GM19239 (cell line): Measurements from ENCODE around the gene ACP6.
"Not testable (repeated sequence)": the region's sequence is repeated elsewhere in the genome, so short reads cannot be mapped to it uniquely, and the experiment has no call there.

Experiments
- DNase-seq: peaks from one replicate; pipeline ENCODE4 v3.0.0; 2011; ENCODE audit warnings: low spot score; ENCODE audit not compliant: insufficient read length
- FAIRE-seq: peaks from 2 replicates; lab custom pipeline; 2011; peaks lifted over from hg19 to GRCh38; lab: Jason Lieb, UNC

The ACP6 gene

DNA sequence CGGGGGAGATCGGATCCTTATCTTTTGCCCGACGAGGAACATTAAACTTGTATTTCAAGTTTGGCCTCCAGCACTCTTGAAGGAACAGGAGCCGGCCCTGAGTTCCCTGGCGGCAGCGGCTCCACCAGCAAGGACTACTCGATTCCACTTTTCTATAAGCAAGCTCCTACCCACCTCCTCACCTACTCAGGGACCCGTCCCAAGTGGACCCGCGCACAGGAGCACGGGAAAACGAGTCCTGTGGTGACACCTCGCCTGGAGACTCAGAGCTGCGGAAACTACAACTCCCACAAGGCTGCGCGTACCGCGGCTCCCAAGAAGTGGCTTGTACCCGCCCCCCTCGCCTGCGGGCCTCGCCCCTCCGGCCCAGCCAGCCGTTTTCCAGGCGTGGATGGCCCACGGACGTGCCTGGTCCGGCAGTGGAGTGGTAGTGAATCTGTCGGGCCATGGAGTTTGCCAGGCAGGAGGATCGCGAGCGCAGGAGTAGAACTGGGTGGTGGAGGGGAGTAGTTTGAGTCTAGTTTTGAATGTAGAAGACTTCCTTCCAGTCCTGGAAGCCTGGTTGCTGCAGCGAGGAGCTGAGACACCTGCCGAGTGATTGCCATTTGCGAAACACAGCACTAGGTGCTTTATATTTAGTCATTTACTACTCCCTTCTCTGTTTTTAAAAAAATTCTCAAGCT, at the start of gene ACP6:
Gene ACP6 (minus strand): TSS at position 206 of the 683 bp plus-strand sequence. CDS start 476 bp downstream, outside the sequence.
- DNase-seq: peak; percentile 84
- FAIRE-seq: peak; percentile 91

DNA sequence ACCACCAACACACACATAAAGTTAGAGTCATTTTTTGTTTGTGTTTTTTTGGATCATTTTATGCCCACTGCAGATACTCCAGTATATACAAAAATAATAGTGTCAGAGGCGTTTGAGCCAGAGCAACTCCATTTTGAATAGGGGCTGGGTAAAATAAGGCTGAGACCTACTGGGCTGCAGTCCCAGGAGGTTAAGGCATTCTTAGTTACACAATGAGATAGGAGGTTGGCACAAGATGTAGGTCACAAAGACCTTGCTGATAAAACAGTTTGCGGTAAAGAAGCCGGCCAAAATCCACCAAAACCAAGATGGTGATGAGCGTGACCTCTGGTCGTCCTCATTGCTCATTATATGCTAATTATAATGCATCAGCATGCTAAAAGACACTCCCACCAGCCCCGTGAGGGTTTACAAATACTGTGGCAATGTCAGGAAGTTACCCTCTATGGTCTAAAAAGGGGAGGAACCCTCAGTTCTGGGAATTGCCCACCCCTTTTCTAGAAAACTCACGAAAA, 49.4 kb upstream of the ACP6 start:
- DNase-seq (no peak), FAIRE-seq (no peak)

DNA sequence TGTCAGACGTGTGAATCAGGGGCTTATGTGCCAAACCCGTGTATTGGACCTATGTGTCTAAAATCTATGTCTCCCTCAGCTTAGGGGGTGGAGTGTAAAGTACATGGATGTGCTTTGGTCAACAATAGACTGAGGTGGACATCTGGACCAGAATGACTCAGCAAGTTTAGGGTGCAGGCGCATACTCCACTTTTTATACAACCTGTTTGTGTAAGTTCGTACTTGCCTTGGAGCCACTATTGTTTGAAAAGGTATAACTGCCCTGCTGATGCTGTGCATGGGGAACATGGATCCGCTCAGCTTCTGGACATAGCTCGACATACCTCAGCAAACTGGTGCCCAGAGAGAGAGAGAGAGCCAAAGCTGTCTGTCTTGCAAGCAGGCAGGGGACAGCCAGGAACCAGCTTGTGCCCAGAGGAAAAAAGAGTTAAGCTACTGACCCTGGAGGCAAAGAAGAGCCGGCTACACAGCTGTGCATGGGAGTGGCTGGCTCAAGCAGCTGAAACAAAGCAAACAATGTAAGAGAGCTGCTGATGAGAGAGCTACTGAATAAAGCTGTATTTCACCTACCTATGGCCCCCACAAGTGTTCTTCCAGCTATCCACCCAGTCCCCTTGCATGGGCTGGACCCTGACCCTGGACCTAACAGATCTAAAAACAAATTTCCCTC, 48.8 kb upstream of the ACP6 start:
- FAIRE-seq (no peak), DNase-seq (no peak)

DNA sequence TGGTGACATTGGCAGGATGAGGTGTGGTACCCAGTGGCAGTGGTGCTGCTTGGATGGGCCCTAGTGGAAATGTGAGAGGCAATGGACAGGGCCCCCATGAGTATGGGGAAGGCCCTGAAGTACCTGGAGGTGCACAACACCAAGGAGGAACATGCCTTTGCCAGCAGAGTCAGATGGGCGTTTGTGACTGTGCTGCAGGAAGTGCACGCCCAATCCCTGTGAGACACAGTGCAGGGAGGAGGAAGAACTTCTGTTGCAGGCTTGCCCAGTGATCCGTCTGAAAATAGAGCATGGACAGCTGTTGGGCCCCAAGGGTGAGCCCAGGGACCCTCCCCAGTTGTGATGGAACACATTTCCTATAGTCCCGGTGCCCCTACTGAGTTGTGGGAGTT, 47.4 kb upstream of the ACP6 start:
- FAIRE-seq: no peak
- DNase-seq: no peak

DNA sequence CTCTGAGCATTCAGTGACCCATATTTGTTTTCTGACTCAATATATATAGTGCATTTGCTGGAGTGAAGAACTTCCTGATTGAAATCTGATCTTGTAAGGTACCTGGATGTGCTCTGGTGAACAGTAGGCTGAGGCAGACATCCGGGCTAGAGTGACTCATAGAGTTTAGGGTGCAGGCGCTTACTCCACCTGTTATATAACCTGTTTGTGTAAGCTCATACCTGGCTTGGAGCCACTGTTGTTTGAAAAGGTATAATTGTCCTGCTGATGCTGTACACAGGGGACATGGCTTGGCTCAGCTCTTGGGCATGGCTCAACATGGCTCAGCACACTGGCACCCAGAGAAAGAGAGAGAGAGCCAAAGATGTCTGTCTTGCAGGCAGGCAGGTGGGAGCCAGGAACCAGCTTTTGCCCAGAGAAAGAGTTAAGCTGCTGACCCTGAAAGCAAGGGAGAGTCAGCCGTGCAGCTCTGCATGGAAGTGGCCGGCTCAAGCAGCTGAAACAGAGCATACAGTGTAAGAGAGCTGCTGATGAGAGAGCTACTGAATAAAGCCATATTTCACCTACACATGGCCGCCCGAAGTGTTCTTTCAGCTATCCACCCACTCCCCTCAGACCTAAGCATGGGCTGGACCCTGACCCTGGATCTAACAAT, 46.9 kb upstream of the ACP6 start:
- DNase-seq: no peak
- no peak for FAIRE-seq

DNA sequence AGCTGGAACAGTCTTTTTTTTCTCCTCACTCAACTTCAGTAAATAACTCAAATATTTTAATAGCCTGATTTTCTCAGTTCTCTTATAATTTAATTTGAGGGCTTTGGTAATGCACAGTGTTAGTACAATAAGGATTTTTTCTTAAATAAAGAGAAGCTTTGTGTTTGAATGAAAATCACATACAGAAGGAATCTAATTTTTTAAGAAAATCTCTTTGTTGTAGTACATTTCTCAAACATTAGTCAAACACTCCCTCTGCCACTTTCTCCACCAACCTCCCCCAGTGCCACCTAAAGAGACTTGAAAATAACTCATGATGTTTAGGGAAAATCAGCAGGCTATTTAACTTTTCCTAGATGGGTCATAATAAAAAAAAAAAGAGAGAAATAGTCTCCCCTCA, 42.3 kb upstream of the ACP6 start:
- DNase-seq: no peak
- FAIRE-seq: no peak

GRCh38 chr1:147700042-147701006, 30.0 kb upstream of the ACP6 start:
- FAIRE-seq: peak; percentile 82
- peak; percentile 44 for DNase-seq

DNA sequence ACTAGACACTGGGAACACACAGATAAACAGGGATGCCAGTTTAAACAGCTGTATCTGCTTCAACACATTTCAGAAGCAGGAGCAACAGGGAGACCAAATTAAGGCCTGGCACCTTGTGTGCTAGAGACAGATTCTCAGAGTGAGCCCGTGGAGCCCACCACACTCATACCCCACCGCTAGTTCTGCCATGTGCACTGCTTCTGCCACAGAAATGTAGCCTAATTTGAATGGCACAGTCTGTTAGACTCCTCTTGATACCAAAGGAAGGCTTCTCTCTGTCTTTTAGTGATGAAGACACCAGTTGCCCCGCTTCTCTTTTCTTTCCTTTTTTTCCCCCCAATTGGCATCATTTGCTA, 29.3 kb upstream of the ACP6 start:
- DNase-seq (no peak), FAIRE-seq (no peak)

DNA sequence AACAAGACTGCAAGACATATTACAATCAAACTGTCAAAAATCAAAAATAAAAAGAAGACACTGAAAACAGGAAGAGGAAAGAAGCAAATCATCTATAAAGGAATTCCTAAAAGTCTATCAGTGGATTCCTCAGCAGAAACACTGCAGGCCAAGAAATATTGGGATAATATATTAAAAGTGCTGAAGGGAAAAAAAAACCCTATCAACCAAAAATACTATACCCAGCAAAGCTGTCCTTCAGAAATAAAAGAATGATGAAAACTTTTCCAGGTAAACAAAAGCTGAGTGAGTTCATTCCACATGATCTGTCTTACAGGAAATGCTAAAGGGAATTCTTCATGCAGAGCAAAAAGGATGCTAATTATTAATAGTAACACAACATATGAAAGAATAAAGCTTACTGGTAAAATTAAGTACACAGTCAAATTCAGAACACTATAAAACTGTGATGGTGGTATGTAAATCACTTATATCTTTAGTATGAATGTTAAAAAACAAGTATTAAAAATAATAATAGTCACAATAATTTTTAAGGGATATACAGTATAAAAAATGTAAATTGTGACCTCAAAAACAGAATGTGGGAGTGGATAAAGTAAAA, 12.9 kb upstream of the ACP6 start:
- no peak for FAIRE-seq
- no peak for DNase-seq

- not testable (repeated sequence) for DNase-seq, FAIRE-seq
Measured at GRCh38 chr1:147680608-147681235, 10.4 kb upstream of the ACP6 start.

- not testable (repeated sequence) for FAIRE-seq, DNase-seq
Measured at GRCh38 chr1:147677681-147678080, 7.4 kb upstream of the ACP6 start.

DNA sequence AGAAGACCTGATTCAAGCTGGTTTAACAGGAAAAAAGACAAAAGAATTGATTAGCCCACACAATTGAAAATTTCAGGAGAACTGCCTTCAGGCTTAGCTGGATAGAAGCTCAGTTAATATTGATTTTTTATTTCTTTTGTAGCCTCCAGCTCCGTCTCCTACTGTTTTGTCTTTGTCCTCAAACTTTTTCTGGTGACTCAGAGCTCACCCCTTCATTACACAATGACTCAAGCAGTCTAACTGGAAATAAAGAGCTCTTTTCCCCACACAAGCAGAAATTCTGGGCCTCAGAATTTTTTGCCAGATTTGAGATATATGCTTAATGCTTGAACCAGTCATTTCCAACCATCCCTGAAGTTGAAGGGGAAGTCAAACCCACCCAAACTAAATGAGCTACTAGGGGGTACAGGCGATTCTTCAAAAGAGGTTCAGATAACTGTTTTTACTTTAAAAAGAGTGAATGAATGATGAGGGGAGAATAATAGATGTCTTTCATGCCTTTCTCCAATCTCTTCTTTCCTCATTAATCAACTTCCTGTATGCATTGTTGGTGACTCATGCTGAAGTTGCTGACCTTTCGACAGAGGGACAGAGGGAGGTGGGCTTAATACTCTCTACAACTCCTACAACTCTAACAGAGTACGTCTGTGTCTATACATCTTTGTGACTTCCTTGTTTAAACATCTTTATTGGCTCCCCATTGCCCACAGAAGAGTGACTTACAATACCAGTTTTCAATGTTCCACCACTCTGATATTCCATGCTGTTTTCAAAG, 6.2 kb upstream of the ACP6 start:
- FAIRE-seq: no peak

DNA sequence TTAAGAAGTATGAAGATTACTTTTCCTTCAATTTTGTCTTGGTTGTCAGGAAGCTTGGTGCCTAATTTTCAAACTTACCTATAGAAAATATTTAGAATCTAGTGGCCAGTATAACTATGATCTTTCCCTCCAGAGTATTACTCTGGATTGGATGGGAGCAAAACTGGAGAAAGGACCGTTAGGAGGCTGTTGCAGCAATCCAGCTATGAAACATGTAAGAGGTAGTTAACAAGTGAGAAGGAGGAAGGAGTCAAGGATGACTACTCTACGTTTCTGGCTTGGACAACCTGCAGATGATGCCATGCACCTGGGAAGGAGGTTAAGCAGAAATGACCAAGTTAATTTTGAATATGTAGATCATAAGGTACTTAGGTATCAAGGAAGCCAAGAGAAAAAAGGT, 3.5 kb upstream of the ACP6 start:
- FAIRE-seq (no peak), DNase-seq (no peak)

More for the DNA sequence above, 6.2 kb upstream of the ACP6 start:
- no peak for DNase-seq

GRCh38 chr1:147673406-147673805, 3.1 kb upstream of the ACP6 start:
- no peak for DNase-seq

DNA sequence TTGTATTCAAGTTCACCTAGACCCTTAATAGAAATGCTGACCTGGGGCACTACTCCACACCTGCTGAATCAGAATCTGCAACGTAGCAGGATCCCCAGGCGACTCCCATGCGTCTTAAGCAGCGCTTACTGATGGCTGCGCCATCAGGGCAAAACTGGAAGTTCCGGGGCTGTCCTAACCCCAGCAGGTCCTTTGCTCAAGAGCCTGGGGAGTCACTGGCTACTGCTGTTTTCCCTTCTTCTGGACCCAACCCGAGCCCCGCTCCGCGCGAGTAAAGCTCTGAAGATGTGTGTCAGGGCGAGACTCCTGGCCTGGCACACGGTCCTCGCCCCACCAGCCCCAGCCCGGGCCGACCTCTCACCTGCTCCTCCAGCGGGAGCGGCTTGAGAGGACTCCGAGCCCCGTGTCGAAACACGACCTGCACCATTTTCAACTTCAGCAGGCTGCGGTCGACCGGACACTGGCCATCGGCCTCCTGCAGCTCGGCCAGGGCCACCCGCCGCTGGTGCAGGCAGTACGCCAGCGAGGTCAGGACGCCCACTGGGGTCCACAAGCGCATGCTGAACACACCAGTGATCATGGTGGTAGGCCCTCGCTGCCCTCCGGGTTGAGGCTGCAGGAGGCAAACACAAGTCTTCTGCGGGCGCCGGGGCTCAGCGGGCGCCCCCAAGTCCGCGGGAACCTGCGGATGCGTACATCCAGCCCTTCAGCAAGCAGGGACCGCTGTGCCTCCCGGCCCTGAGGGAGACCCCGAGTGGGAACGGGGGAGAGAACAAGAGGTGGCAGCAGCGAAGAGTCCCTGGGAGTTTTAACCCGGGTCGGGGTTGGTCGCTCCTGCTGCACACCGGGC, 630 bp downstream of the ACP6 start:
- FAIRE-seq: no peak
- DNase-seq: peak; percentile 24

More at GRCh38 chr1:147673406-147673805, 3.1 kb upstream of the ACP6 start:
- no peak for FAIRE-seq

DNA sequence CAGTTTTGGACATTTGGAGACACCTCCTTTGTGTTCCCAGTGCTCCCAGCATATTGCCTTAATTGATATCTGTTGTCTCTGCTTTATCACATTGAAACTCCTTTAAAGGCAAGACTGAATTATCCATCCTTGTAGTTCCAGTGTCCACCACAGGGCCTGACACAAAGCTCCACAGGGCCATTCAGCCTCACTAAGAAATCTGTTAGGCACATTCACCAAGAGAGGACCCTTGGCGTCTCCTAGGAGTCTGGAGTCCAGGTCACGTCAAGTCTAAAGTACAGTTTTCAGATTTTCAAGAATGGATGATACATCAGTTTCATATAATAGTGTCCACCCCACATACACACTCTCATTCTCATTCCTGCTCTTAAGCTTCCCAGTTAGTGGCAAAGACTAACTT, 4.8 kb downstream of the ACP6 start:
- FAIRE-seq: no peak

GRCh38 chr1:147664206-147664605, 6.1 kb downstream of the ACP6 start:
- DNase-seq: no peak
- no peak for FAIRE-seq

More for the DNA sequence above, 4.8 kb downstream of the ACP6 start:
- DNase-seq: no peak

GRCh38 chr1:147654511-147654910, 15.8 kb downstream of the ACP6 start:
- DNase-seq: no peak
- no peak for FAIRE-seq
